ENCODE measurements around the gene LRRC4B.

DNA sequence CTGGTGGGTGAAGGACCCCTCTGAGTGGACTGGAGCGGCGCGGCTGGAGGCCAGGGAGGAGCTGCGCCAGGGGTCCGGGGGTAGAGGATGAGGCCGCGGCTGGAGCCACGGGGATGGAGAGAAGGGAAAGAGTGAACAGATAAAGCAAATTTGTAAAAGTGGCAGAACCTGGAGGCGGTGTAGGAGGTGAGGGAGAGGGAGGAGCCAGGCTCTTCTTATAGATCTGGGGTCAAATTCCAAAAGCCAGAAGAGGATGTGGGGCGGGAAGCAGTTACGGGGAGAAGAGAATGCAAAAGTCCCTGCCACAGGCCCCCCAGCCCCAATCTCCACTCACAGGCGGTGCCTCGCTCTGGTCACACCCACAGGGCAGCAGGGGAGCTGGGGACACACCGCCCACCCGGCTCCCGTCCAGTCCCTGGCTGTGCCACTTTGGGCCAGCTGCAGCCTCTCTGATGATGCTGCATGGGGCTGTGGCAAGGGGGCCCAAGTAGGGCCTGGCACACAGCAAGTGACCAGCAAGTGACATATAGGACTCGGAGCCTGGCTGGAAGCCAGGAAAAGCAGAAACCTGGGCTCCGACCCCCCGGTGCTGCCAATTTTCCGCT lies 11.1 kb downstream of the LRRC4B start:
- TF ChIP-seq POLR2A (IDR thresholded peaks at IDR 0.05), result no peak
- TF ChIP-seq, protein P1, sequence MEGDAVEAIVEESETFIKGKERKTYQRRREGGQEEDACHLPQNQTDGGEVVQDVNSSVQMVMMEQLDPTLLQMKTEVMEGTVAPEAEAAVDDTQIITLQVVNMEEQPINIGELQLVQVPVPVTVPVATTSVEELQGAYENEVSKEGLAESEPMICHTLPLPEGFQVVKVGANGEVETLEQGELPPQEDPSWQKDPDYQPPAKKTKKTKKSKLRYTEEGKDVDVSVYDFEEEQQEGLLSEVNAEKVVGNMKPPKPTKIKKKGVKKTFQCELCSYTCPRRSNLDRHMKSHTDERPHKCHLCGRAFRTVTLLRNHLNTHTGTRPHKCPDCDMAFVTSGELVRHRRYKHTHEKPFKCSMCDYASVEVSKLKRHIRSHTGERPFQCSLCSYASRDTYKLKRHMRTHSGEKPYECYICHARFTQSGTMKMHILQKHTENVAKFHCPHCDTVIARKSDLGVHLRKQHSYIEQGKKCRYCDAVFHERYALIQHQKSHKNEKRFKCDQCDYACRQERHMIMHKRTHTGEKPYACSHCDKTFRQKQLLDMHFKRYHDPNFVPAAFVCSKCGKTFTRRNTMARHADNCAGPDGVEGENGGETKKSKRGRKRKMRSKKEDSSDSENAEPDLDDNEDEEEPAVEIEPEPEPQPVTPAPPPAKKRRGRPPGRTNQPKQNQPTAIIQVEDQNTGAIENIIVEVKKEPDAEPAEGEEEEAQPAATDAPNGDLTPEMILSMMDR (IDR thresholded peaks at IDR 0.05), result no peak
- no peak for TF ChIP-seq EP300 (IDR thresholded peaks at IDR 0.05)
